Stimulated activated naive B cell treated with anti-CD40 and anti-IgM and Interleukin-4, amounts not matched to agents 10 μg/mL and 1 μg/mL and 100 μg/mL, for 72 hours (primary cell): ENCODE measurements around the gene PTPRN2.

ENCODE experiments used
- ATAC-seq, 2 donors: fragments of 150-1000 bp; cut with Tn5 transposase; replicated peaks; 2 replicates each; pipeline ENCODE4 v1.10.0; 2021; ENCODE audit warnings: moderate library complexity in 1 of 2
- DNase-seq: peaks from one replicate; pipeline ENCODE4 v3.0.0; 2021
- H3K27ac Mint-ChIP-seq: one replicate; pipeline ENCODE4 v1.8.0; 2022; ENCODE audit warnings: mild to moderate bottlenecking, mixed read lengths
- H3K27me3 Mint-ChIP-seq, 2 donors: one replicate each; pipeline ENCODE4 v1.8.0; 2022; ENCODE audit warnings: mixed read lengths in 2 of 2
- H3K36me3 Mint-ChIP-seq, 2 donors: one replicate each; pipeline ENCODE4 v1.8.0; 2022; ENCODE audit warnings: mixed read lengths in 2 of 2, mild to moderate bottlenecking in 1 of 2
- H3K4me1 Mint-ChIP-seq, 2 donors: one replicate each; pipeline ENCODE4 v1.8.0; 2022; ENCODE audit warnings: mixed read lengths in 2 of 2, mild to moderate bottlenecking in 1 of 2
- H3K4me3 Mint-ChIP-seq, 2 donors: one replicate each; pipeline ENCODE4 v1.8.0; 2022; ENCODE audit warnings: mild to moderate bottlenecking in 2 of 2, mixed read lengths in 2 of 2, moderate library complexity in 1 of 2
- H3K9me3 Mint-ChIP-seq, 2 donors: one replicate each; pipeline ENCODE4 v1.8.0; 2022; ENCODE audit warnings: mixed read lengths in 2 of 2, mild to moderate bottlenecking in 1 of 2

Gene PTPRN2

GRCh38 chr7:158475679-158476052 is 112.0 kb downstream of the PTPRN2 start:
- Mint-ChIP-seq H3K4me3 (no peak overlapping the region), H3K36me3 (no peaks in the 10 kb centered on the region), H3K27ac (no peak overlapping the region), H3K27me3 (peaks cover 0 to 14% of the 10 kb centered on the region in 2 donors), H3K4me1 (no peaks in the 10 kb centered on the region), H3K9me3 (peaks cover 0 to 2% of the 10 kb centered on the region in 2 donors)
- DNase-seq: no peak
- ATAC-seq: no peak

DNA sequence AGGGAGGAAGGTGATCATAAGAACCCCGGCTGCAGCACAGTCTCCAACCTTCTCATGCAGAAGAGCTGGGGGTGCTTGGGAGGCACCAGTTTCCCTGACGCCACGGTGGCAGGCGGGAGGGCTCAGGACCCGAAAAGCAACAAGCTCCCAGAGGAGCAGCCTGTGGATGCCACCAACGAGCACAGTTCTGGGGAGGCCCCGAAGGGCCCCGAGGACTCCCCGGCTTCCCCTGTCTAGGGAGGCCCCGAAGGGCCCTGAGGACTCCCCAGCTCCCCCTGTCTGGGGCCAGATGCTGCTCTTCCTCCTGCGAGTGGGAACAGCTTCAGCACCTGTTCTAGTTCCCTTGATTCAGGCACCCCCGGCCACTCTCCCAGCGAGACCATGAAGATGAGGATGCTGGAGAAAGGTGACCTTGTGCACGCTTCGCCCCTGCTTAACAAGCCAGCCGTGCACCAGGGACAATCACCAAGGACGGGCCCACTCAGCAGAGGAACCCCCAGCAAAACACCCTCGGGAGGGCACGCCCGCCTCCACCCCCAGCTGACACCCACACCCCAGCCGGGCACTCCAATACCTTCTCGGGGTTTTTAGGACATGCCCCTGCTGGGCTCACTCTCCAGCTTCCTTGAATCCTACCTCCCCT is 112.5 kb downstream of the PTPRN2 start:
- ATAC-seq (no peak), DNase-seq (no peak)
- H3K4me1 Mint-ChIP-seq: no peaks in the 10 kb centered on the region
- no peak overlapping the region for H3K27ac Mint-ChIP-seq
- peaks cover 0 to 2% of the 10 kb centered on the region in 2 donors for H3K9me3 Mint-ChIP-seq
- H3K27me3 Mint-ChIP-seq: peaks cover 0 to 14% of the 10 kb centered on the region in 2 donors
- no peak overlapping the region for H3K4me3 Mint-ChIP-seq
- H3K36me3 Mint-ChIP-seq: no peaks in the 10 kb centered on the region

- Mint-ChIP-seq H3K9me3 (peaks cover 0 to 2% of the 10 kb centered on the region in 2 donors), H3K4me3 (no peak overlapping the region), H3K36me3 (no peaks in the 10 kb centered on the region), H3K27me3 (peaks cover 4 to 14% of the 10 kb centered on the region in 2 donors), H3K4me1 (no peaks in the 10 kb centered on the region), H3K27ac (no peak overlapping the region)
- DNase-seq (no peak), ATAC-seq (no peak)
Observed at GRCh38 chr7:158474488-158474887, 113.1 kb downstream of the PTPRN2 start.

- Mint-ChIP-seq H3K4me1 (no peaks in the 10 kb centered on the region), H3K27ac (no peak overlapping the region), H3K27me3 (peaks cover 9 to 14% of the 10 kb centered on the region in 2 donors), H3K36me3 (no peaks in the 10 kb centered on the region), H3K4me3 (no peak overlapping the region), H3K9me3 (peaks cover 0 to 2% of the 10 kb centered on the region in 2 donors)
- DNase-seq: no peak
- ATAC-seq: no peak
Observed at GRCh38 chr7:158473946-158474345, 113.7 kb downstream of the PTPRN2 start.

- no peaks in the 10 kb centered on the region for H3K4me1 Mint-ChIP-seq
- DNase-seq (no peak), ATAC-seq (no peak)
- no peaks in the 10 kb centered on the region for H3K36me3 Mint-ChIP-seq
- no peak overlapping the region for H3K4me3 Mint-ChIP-seq
- H3K27ac Mint-ChIP-seq: no peak overlapping the region
- H3K27me3 Mint-ChIP-seq: peaks cover 15 to 18% of the 10 kb centered on the region in 2 donors
- H3K9me3 Mint-ChIP-seq: peaks cover 0 to 2% of the 10 kb centered on the region in 2 donors
Observed at GRCh38 chr7:158473221-158473620, 114.4 kb downstream of the PTPRN2 start.

- Mint-ChIP-seq H3K27ac (no peak overlapping the region), H3K4me1 (no peaks in the 10 kb centered on the region), H3K36me3 (no peaks in the 10 kb centered on the region), H3K27me3 (peaks cover 11 to 15% of the 10 kb centered on the region in 2 donors), H3K4me3 (no peak overlapping the region), H3K9me3 (peaks cover 0 to 2% of the 10 kb centered on the region in 2 donors)
- ATAC-seq (no peak), DNase-seq (no peak)
Observed at GRCh38 chr7:158472596-158472995, 115.0 kb downstream of the PTPRN2 start.

DNA sequence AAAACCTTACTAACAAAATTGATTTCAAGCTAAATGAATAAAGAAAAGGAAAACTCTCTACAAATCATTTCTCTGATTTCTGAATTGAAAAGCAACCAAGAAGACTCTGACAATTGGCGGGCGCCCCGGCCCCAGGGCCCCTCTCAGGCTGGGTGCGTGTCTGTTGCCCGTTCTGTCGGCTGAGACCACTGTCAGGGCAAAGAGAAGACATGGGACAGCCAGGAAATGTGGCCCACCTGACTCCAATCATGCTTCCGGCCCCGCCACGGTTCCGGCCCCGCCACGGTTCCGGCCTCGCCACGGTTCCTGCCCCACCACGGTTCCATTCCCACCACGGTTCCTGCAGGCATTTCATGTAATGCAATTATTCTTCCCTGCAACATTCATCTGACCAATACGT is 115.9 kb downstream of the PTPRN2 start:
- peaks cover 11 to 15% of the 10 kb centered on the region in 2 donors for H3K27me3 Mint-ChIP-seq
- no peak overlapping the region for H3K4me3 Mint-ChIP-seq
- peaks cover 0 to 2% of the 10 kb centered on the region in 2 donors for H3K9me3 Mint-ChIP-seq
- DNase-seq (no peak), ATAC-seq (no peak)
- H3K27ac Mint-ChIP-seq: no peak overlapping the region
- no peaks in the 10 kb centered on the region for H3K4me1 Mint-ChIP-seq
- H3K36me3 Mint-ChIP-seq: no peaks in the 10 kb centered on the region

- no peak overlapping the region for H3K4me3 Mint-ChIP-seq
- peaks cover 11 to 15% of the 10 kb centered on the region in 2 donors for H3K27me3 Mint-ChIP-seq
- ATAC-seq: no peak
- H3K27ac Mint-ChIP-seq: no peak overlapping the region
- no peaks in the 10 kb centered on the region for H3K36me3 Mint-ChIP-seq
- DNase-seq: no peak
- H3K4me1 Mint-ChIP-seq: no peaks in the 10 kb centered on the region
- H3K9me3 Mint-ChIP-seq: no peaks in the 10 kb centered on the region
Observed at GRCh38 chr7:158470336-158470735, 117.3 kb downstream of the PTPRN2 start.

GRCh38 chr7:158469396-158470051 is 118.1 kb downstream of the PTPRN2 start:
- DNase-seq (no peak), ATAC-seq (no peak)
- peaks cover 11 to 15% of the 10 kb centered on the region in 2 donors for H3K27me3 Mint-ChIP-seq
- H3K27ac Mint-ChIP-seq: no peak overlapping the region
- no peaks in the 10 kb centered on the region for H3K4me1 Mint-ChIP-seq
- H3K36me3 Mint-ChIP-seq: no peaks in the 10 kb centered on the region
- H3K9me3 Mint-ChIP-seq: peaks cover 3 to 4% of the 10 kb centered on the region in 2 donors
- H3K4me3 Mint-ChIP-seq: no peak overlapping the region

DNA sequence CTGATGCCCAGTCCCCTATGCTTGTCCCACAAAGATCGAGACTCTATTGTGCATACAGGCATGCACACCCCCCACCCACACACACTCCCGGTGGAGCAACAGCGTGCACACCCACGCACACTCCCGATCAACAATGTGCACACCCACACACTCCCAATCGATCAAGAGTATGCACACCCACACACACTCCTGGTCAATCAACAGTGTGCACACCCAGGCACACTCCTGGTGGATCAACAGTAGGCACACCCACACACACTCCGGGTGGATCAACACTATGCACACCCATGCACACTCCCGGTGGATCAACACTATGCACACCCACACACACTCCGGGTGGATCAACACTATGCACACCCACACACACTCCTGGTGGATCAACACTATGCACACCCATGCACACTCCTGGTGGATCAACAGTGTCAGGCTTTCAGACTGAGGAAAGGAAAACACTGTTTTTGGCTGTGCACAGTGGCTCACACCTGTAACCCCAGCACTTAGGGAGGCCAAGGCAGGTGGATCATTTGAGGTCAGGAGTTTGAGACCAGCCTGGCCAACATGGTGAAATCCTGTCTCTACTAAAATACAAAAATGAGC is 118.8 kb downstream of the PTPRN2 start:
- H3K9me3 Mint-ChIP-seq: peaks cover 5 to 6% of the 10 kb centered on the region in 2 donors
- ATAC-seq: no peak
- no peak overlapping the region for H3K4me3 Mint-ChIP-seq
- peaks cover 11 to 15% of the 10 kb centered on the region in 2 donors for H3K27me3 Mint-ChIP-seq
- no peak overlapping the region for H3K27ac Mint-ChIP-seq
- H3K4me1 Mint-ChIP-seq: no peaks in the 10 kb centered on the region
- DNase-seq: no peak
- no peaks in the 10 kb centered on the region for H3K36me3 Mint-ChIP-seq

GRCh38 chr7:158468181-158468580 is 119.4 kb downstream of the PTPRN2 start:
- Mint-ChIP-seq H3K9me3 (peaks cover 10% of the 10 kb centered on the region in 2 donors), H3K36me3 (no peaks in the 10 kb centered on the region), H3K27ac (no peak overlapping the region), H3K4me1 (no peaks in the 10 kb centered on the region), H3K27me3 (peaks cover 9 to 15% of the 10 kb centered on the region in 2 donors), H3K4me3 (no peak overlapping the region)
- ATAC-seq (no peak), DNase-seq (no peak)

GRCh38 chr7:158467562-158467961 is 120.1 kb downstream of the PTPRN2 start:
- no peak overlapping the region for H3K4me3 Mint-ChIP-seq
- no peak for DNase-seq
- H3K27me3 Mint-ChIP-seq: peaks cover 5 to 15% of the 10 kb centered on the region in 2 donors
- peaks cover 12% of the 10 kb centered on the region in 2 donors for H3K9me3 Mint-ChIP-seq
- no peaks in the 10 kb centered on the region for H3K36me3 Mint-ChIP-seq
- no peaks in the 10 kb centered on the region for H3K4me1 Mint-ChIP-seq
- no peak overlapping the region for H3K27ac Mint-ChIP-seq
- ATAC-seq: no peak

- Mint-ChIP-seq H3K27me3 (no peaks in the 10 kb centered on the region), H3K36me3 (no peaks in the 10 kb centered on the region), H3K4me3 (no peak overlapping the region), H3K27ac (no peak overlapping the region), H3K9me3 (peaks cover 13 to 15% of the 10 kb centered on the region in 2 donors), H3K4me1 (no peaks in the 10 kb centered on the region)
- ATAC-seq (no peak), DNase-seq (no peak)
Observed at GRCh38 chr7:158463317-158463716, 124.3 kb downstream of the PTPRN2 start.

DNA sequence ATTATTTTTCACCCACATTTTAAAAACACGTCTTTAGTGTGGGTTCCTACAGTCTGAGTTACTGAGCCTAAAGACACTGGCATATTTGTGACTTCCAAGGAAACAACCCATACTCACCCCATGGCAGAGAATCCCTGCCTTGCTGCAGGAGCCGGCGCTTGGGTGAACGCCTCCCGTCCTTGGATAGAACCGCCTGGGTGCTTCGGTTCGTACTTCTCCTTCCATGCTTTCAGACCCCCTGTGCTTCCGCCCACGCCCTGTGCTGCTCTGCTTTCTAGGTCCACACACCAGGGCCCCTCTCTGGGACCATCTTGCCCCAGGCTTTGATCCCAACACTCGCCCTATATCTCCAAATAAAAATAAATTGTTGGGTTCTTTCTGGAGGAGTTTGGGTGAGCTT is 125.8 kb downstream of the PTPRN2 start:
- H3K9me3 Mint-ChIP-seq: peaks cover 13 to 19% of the 10 kb centered on the region in 2 donors
- H3K27me3 Mint-ChIP-seq: no peaks in the 10 kb centered on the region
- DNase-seq (no peak), ATAC-seq (no peak)
- H3K4me1 Mint-ChIP-seq: no peaks in the 10 kb centered on the region
- H3K4me3 Mint-ChIP-seq: no peak overlapping the region
- H3K27ac Mint-ChIP-seq: no peak overlapping the region
- no peaks in the 10 kb centered on the region for H3K36me3 Mint-ChIP-seq

GRCh38 chr7:158460665-158461064 is 127.0 kb downstream of the PTPRN2 start:
- Mint-ChIP-seq H3K36me3 (no peaks in the 10 kb centered on the region), H3K27ac (no peak overlapping the region), H3K4me3 (no peak overlapping the region), H3K9me3 (peaks cover 16 to 23% of the 10 kb centered on the region in 2 donors), H3K27me3 (no peaks in the 10 kb centered on the region), H3K4me1 (no peaks in the 10 kb centered on the region)
- DNase-seq: no peak
- ATAC-seq: no peak
